Activated T-cell treated with anti-CD3 and anti-CD28 coated beads, Interleukin-2, amount 50 U/mL, for 4 hours (primary cell): ENCODE measurements around the gene CDH23. TPM values are rescaled to one million over a fixed set of nuclear protein-coding genes. Genes with fewer than 3 reads are reported as not detected.
A peak's percentile ranks its signal among the peaks of the same experiment; 100 is the strongest.

Experiments
- ATAC-seq, 2 donors: fragments of 200-7000 bp; cut with Tn5 transposase; one replicate each; pipeline ENCODE4 v1.10.0; 2021
- DNase-seq: peaks from one replicate; pipeline ENCODE4 v3.0.0-alpha.2; 2020
- H3K27me3 Mint-ChIP-seq: one replicate; pipeline ENCODE4 v1.8.0; 2021; ENCODE audit warnings: low read depth, mixed read lengths
- H3K36me3 Mint-ChIP-seq: one replicate; pipeline ENCODE4 v1.8.0; 2022; ENCODE audit warnings: mixed read lengths; ENCODE audit not compliant: insufficient read depth
- H3K4me1 Mint-ChIP-seq: one replicate; pipeline ENCODE4 v1.8.0; 2021; ENCODE audit warnings: low read depth, mixed read lengths
- H3K4me3 Mint-ChIP-seq: one replicate; pipeline ENCODE4 v1.8.0; 2021; ENCODE audit warnings: mild to moderate bottlenecking, moderate library complexity, mixed read lengths
- H3K9me3 Mint-ChIP-seq: one replicate; pipeline ENCODE4 v1.8.0; 2021; ENCODE audit warnings: mixed read lengths
- total RNA-seq, 3 donors: library from RNA; stranded (reverse); gene quantifications; one replicate each; pipeline ENCODE4 v1.2.1, GENCODE V29; 2021

CDH23 gene
- total RNA-seq, 3 donors from 2014 or later, result 0.71 to 1.2 (median 1.1) TPM

DNA sequence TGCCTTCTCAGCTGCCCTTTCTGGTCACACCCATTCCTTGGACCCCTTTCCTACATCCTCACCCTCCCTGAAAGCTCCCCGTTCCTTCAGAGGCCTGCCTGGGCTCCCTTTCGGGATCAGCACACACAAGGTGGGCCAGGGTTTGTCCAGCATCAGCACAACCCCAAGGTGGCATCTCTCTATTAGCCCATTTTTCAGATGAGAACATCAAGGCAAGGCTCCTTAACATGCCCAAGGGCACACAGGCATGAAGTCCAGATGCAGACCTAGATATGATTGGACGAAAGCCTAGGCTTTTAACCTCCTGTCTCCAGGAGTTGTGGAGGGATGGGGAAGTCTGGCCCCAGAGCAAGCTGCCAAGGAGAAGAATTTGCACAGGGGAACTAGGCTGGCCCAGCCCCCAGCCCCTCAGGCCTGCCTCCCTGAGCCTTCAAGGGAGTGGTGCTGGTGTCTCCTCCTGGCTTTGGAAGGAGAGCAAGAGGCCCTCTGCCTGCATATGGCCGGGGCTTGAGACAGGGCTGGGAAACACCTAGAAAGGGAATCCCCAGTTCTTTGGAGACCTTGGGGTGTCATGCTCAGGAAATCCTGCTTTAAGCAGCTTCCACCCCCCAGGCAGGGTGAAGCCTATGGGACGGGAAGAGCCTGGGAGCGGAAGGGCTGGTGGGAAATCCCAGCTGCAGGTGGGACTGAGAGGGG is 385.6 kb downstream of the CDH23 start:
- Mint-ChIP-seq H3K27me3 (no peaks in the 10 kb centered on the region), H3K36me3 (no peaks in the 10 kb centered on the region), H3K9me3 (no peaks in the 10 kb centered on the region), H3K4me3 (no peak overlapping the region), H3K4me1 (no peaks in the 10 kb centered on the region)
- DNase-seq (no peak), ATAC-seq (no peak)

DNA sequence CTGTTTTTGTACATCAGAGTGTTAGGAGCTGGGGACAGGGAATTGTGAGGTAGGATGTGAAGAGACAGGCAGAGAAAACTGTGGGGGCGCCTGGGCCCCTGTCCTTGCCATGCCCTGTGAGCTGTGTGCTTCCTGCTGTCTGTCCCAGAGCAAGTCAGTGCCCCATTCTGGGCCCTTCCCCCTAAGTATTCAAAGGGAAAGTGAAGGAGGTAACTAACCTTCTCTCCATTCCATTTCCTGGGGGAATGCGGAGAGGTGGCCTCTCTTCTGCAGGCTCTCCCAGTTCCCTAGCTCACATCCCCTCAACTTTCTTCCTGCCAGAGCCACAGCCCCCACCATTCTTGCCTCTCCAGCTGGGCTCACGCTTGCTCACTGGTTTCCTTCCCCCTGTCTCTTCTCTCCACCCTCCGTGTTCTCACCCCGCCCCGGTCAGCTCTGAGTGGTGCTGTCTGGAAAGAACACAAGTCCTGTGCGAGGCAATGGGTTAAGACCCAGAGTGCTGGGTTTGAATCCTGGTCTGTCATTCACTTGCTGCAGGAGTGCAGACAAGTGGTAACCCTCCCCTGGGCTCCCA is 386.3 kb downstream of the CDH23 start:
- Mint-ChIP-seq H3K27me3 (no peaks in the 10 kb centered on the region), H3K4me3 (no peak overlapping the region), H3K9me3 (no peaks in the 10 kb centered on the region), H3K36me3 (no peaks in the 10 kb centered on the region), H3K4me1 (no peaks in the 10 kb centered on the region)
- no peak for ATAC-seq
- no peak for DNase-seq

DNA sequence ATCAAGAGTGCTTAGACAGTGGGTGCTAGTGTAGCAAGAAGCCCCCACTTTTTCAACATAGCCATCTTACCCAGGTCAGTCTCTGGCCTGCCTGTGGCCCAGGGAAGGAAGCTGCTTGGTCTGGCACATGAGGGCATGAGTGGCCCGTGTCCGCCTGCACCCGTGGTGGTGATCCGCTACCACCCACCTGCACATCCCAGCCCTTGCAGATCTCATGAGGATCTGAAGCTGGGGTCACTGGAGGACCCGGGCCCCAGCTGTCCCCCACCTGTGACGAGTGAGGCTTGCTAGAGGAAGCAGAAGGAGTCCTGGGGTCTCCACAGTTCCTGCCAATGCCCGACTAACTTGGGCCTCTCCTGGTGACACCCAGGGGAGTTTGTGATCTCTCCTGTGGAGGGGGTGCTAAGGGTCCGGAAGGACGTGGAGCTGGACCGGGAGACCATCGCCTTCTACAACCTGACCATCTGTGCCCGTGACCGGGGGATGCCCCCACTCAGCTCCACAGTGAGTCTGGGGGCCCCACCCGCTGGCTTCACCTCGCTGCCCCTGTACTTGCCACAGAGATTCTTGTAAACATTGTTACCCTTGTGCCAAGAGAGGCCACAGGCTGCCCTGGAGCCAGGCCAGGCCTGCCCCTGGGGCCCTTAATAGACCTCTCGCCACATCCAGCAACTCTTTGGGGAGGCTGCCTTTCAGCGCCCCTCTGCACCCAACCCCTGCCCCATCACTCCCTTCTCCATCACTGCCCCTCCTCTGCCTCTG is 387.4 kb downstream of the CDH23 start:
- Mint-ChIP-seq H3K4me3 (no peak overlapping the region), H3K36me3 (no peaks in the 10 kb centered on the region), H3K9me3 (no peaks in the 10 kb centered on the region), H3K4me1 (no peaks in the 10 kb centered on the region), H3K27me3 (no peaks in the 10 kb centered on the region)
- DNase-seq, result no peak
- ATAC-seq, result no peak

DNA sequence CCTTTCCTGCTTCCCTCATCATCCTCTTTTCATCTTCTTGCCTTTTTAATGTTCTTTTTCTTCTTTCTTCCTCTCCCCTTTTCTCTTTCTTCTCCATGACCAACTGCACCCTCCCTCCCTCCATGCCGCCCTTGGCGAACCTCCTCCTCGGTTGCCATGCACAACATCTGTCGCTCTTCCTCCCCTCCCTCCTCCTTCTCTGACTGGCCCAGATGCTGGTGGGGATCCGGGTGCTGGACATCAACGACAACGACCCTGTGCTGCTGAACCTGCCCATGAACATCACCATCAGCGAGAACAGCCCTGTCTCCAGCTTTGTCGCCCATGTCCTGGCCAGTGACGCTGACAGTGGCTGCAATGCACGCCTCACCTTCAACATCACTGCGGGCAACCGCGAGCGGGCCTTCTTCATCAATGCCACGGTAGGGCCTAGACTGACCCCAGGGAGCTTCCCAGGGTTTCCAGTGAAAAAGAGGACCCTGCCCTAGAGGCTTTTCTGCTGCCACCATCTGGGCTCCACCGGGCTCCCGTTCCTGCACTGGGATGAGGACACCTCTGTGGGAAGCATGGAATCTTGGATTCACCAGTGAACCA is 388.1 kb downstream of the CDH23 start:
- Mint-ChIP-seq H3K36me3 (no peaks in the 10 kb centered on the region), H3K9me3 (no peaks in the 10 kb centered on the region), H3K4me1 (no peaks in the 10 kb centered on the region), H3K27me3 (no peaks in the 10 kb centered on the region), H3K4me3 (no peak overlapping the region)
- DNase-seq (no peak), ATAC-seq (no peak)

DNA sequence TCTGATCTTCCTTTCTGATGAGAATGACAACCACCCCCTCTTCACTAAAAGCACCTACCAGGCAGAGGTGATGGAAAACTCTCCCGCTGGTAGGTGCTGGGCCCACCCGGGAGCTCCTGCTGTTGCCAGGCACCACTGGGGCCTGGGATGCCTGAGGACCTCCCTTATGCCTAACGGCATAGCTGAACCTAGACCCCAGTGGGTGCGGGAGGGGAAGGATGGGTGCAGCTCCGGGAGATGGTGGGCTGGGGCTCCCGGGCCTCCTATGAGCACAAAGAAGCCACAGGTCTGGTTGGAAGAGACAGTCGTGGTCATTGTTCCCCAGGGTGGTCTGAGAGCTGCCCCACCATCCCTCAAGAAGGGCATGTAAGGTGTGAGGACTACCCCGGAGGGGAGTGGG is 392.2 kb downstream of the CDH23 start:
- ATAC-seq (no peak), DNase-seq (no peak)
- peaks cover 3% of the 10 kb centered on the region for H3K4me1 Mint-ChIP-seq
- peaks cover 5% of the 10 kb centered on the region for H3K27me3 Mint-ChIP-seq
- H3K9me3 Mint-ChIP-seq, result no peaks in the 10 kb centered on the region
- no peak overlapping the region for H3K4me3 Mint-ChIP-seq
- H3K36me3 Mint-ChIP-seq, result peaks cover 3% of the 10 kb centered on the region

DNA sequence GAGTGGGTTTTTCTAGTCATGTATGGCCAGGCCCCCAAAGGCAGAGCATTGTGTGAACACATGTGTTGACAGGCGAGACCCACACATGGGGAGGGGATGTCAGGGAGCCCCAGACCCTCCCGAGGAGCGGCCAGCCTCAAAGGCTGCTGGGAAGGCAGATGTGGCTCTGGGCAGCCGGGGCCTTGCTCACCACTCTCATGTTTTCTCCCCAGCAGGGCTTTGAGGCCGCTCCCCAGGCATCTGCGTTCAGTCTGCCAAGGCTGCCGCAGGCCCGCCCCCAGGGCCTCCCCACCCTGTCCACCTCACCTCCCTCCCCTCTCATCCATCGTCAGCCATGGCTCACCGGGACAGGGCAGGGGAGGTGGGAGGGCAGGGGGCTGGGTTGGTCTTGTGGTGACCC is 393.2 kb downstream of the CDH23 start:
- Mint-ChIP-seq H3K4me3 (no peak overlapping the region), H3K36me3 (peaks cover 3% of the 10 kb centered on the region), H3K27me3 (peaks cover 5% of the 10 kb centered on the region), H3K9me3 (no peaks in the 10 kb centered on the region), H3K4me1 (peaks cover 3% of the 10 kb centered on the region)
- no peak for ATAC-seq
- DNase-seq, result no peak

DNA sequence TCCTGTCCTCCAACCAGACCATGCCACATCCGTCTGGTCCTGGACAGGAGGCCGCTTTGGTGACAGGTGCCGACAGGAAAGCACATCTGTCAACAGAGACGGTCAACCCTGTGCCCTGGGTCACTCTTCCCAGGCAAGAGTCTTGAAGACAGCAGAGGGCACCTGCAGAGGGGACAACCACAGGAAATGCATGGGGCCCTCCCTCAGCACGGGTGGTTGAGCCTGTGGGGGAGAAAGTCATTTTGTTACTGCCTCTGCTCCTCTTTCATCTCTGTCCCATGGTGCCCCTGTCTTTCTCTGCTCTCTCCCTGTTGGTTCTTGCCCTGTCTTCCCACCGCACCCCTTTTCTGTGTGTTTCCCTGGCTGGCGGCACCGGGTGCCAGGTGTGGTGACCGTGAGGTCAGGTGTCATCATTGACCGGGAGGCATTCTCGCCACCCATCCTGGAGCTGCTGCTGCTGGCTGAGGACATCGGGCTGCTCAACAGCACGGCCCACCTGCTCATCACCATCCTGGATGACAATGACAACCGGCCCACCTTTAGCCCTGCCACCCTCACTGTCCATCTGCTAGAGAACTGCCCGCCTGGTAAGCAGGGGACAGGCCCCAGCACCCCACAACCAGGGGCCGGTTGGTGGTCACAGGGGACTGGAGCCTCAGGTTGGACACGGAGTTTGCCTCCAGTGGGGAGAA is 394.2 kb downstream of the CDH23 start:
- DNase-seq, result no peak
- Mint-ChIP-seq H3K9me3 (no peaks in the 10 kb centered on the region), H3K27me3 (peaks cover 5% of the 10 kb centered on the region), H3K36me3 (peaks cover 3% of the 10 kb centered on the region), H3K4me1 (peaks cover 3% of the 10 kb centered on the region), H3K4me3 (no peak overlapping the region)
- peak; percentile 37 to 41 for ATAC-seq

DNA sequence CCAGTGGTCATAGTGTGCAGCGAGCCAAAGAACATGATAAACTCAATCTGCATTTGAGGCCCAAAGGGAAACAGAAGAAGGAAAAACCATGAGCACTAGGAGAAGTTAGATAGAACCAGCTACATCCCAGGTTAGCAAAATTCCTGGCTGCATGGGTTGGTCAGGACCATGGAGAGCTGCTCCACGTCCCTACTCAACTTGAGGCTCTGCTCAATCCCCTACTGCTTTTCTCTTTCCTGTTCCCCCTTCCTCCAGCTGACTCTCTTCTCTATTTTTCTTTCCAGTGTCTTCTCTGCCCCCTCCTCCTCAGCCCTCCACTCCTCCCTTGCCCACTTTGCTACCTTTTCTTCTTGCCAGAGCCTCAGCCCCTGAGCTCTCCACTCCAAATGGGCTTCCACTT is 398.5 kb downstream of the CDH23 start:
- no peak for DNase-seq
- Mint-ChIP-seq H3K36me3 (peaks cover 3% of the 10 kb centered on the region), H3K9me3 (no peaks in the 10 kb centered on the region), H3K27me3 (peaks cover 5% of the 10 kb centered on the region), H3K4me1 (peaks cover 11% of the 10 kb centered on the region), H3K4me3 (no peak overlapping the region)
- ATAC-seq, result no peak

DNA sequence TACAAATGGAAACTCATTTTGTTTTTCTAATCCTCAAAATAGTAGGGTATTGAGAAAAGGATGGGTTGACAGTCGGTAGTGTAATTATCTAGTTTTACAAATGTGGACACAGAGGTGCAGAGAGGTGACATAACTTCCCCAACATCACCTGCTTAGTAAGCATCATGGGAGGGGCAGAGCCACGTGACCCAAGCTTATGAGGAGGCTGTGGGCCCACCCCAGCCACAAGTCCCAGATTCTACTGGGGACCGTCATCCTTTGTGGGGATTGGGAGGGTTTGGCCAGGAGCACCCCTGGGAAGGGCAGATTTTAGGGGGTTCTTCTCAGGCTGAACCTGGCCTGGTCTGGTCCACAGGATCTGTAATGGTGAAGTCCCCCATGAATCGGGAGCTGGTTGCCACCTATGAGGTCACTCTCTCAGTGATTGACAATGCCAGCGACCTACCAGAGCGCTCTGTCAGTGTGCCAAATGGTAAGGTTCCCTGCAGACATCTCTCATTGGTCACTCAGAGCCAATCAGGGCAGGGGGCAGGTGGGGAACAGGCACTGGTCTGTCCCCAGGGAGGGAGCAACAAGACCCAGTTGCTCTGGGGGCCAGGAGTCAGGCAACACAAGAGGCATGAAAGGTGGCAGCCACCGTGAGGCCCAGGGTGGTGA is 400.2 kb downstream of the CDH23 start:
- peaks cover 5% of the 10 kb centered on the region for H3K27me3 Mint-ChIP-seq
- H3K36me3 Mint-ChIP-seq, result peaks cover 3% of the 10 kb centered on the region
- DNase-seq, result no peak
- no peaks in the 10 kb centered on the region for H3K9me3 Mint-ChIP-seq
- peaks cover 8% of the 10 kb centered on the region for H3K4me1 Mint-ChIP-seq
- no peak overlapping the region for H3K4me3 Mint-ChIP-seq
- peak in 1 of 2 donors; percentile 18 for ATAC-seq

DNA sequence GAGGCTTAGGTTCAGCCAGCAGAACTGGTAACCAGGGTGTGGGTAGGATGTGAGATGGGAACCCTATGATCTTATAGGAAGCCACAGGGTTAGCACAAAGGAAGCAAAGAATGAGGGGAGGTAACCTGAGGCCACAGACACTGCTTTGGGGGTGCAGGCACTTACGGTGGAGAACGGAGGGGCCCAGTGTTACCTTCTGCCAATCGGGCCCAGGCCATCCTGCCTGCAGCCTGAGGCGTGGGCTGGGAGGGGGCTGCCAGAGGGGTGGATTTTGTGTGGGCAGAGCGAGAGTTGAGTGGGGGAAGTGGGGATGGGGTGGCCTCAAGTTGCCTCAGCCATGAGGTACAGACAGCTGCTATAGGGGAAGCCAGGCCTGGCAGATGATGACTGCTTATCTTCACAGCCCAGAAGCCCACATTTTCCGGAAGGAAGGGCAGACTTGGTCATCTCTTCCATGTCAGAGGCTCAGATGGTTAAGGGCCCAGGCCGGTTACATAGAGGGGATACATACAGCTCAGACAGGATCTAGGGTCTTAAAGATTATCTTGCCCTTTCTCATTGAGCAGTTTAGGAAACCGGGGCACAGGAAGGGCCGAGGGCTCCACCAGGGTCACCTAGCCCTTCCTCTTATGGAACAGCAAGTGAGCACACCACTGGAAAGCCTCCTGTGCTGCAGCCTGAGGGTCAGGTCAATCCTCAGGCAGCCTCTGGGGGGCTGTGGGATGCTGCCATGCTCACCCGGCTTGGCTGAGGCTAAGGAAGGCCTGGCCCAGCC is 401.0 kb downstream of the CDH23 start:
- H3K36me3 Mint-ChIP-seq, result peaks cover 3% of the 10 kb centered on the region
- no peaks in the 10 kb centered on the region for H3K9me3 Mint-ChIP-seq
- H3K4me3 Mint-ChIP-seq, result no peak overlapping the region
- DNase-seq, result no peak
- H3K27me3 Mint-ChIP-seq, result peaks cover 5% of the 10 kb centered on the region
- H3K4me1 Mint-ChIP-seq, result peaks cover 8% of the 10 kb centered on the region
- ATAC-seq, result peak; percentile 37 to 48

DNA sequence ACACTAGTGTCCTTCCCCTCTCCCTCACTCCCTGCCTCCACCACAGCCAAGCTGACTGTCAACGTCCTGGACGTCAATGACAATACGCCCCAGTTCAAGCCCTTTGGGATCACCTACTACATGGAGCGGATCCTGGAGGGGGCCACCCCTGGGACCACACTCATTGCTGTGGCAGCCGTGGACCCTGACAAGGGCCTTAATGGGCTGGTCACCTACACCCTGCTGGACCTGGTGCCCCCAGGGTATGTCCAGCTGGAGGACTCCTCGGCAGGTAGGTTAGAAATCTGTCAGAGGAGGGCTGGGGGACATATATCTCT is 401.5 kb downstream of the CDH23 start:
- Mint-ChIP-seq H3K27me3 (peaks cover 5% of the 10 kb centered on the region), H3K36me3 (peaks cover 3% of the 10 kb centered on the region)

DNA sequence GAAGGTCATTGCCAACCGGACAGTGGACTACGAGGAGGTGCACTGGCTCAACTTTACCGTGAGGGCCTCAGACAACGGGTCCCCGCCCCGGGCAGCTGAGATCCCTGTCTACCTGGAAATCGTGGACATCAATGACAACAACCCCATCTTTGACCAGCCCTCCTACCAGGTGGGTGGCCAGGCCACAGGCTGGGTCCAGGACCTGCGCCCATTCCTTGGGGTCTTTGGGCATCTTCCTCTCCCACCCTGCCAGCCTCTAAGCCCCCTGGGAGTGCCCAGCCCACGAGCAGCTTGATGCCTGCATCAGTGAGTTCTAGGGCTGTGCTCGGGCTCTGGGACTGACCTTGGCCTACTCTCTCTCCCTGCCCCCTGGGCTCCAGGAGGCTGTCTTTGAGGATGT is 402.4 kb downstream of the CDH23 start:
- Mint-ChIP-seq H3K4me1 (peaks cover 8% of the 10 kb centered on the region), H3K27me3 (no peaks in the 10 kb centered on the region), H3K4me3 (no peak overlapping the region), H3K9me3 (no peaks in the 10 kb centered on the region), H3K36me3 (no peaks in the 10 kb centered on the region)
- no peak for DNase-seq
- ATAC-seq, result no peak

More for the DNA sequence above, 401.5 kb downstream of the CDH23 start:
- H3K4me3 Mint-ChIP-seq, result no peak overlapping the region
- no peak for DNase-seq
- H3K4me1 Mint-ChIP-seq, result peaks cover 8% of the 10 kb centered on the region
- ATAC-seq, result no peak
- H3K9me3 Mint-ChIP-seq, result no peaks in the 10 kb centered on the region

DNA sequence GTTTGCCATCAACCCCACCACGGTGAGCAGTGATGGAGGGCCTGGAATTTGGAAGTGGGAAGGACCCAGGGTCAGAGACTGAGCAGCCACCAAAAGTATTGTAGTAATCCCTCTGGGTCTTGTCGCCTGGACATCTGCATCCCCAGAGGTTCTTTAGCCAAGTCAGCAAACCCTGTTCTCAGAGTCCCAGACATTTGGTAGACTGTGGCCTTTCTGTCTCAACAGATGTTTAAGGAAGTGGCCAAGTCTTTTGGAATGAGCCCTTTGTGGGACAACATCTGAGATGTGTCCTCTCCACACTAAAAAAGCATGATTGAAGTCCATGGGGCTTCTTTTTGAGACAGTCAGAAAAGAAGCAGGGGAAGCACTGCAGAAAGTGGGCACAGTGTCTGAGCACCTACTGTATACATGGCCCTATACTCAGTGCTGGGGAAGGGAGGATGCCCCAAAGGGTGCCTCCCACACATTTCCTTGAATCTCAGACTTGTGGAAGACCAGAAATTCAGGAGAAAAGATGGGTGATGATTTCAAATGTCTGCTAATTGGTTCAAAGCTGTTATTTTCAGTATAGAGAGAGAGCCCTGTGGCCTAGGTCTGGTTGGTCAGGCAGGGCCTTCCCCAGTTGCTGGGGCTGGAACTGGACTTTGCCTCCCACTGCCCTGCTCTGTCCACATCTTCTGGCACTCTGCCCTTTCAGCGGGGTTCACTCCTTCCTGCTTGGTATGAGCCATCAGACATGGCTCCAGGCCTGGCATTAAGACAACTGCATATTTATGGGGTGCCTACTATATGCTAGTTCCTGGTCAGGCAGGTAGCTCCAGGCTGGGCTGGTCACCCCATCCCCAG is 403.1 kb downstream of the CDH23 start:
- Mint-ChIP-seq H3K27me3 (no peaks in the 10 kb centered on the region), H3K4me1 (peaks cover 8% of the 10 kb centered on the region)
- no peak for DNase-seq

More for the DNA sequence above, 403.1 kb downstream of the CDH23 start:
- Mint-ChIP-seq H3K9me3 (no peaks in the 10 kb centered on the region), H3K36me3 (no peaks in the 10 kb centered on the region), H3K4me3 (no peak overlapping the region)
- ATAC-seq, result no peak
